DMS153 (cell line): ENCODE measurements around the gene PYROXD2.
"Not testable (repeated sequence)": the region's sequence is repeated elsewhere in the genome, so short reads cannot be mapped to it uniquely, and the experiment has no call there.

Experiments used
- DNase-seq: peaks from one replicate; lab custom pipeline; 2025; lab: John Stamatoyannopoulos, UW

PYROXD2 gene

GRCh38 chr10:98390406-98390805 is 24.6 kb downstream of the PYROXD2 start:
- DNase-seq = no peak

DNA sequence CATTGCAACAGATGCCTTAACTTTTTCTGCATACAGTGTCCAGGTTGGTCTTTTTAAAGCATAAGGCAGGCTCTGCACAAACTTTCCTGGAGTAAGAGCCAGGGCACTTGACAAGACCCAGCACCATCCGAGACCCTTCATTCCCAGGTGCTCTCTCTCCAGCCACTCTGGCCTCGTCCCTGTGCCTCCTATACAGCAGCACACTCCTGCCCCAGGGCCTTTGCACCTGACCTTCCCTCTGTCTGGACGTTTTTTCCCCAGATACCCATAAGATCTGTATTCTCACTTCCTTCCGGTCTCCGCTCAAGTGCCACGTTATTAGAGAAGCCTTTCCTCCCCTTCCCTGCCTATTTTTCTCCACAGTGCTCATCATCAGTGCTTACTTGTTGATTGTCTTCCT is 25.6 kb downstream of the PYROXD2 start:
- DNase-seq = no peak

- DNase-seq = no peak
Measured at GRCh38 chr10:98388101-98388655, 26.8 kb downstream of the PYROXD2 start.

DNA sequence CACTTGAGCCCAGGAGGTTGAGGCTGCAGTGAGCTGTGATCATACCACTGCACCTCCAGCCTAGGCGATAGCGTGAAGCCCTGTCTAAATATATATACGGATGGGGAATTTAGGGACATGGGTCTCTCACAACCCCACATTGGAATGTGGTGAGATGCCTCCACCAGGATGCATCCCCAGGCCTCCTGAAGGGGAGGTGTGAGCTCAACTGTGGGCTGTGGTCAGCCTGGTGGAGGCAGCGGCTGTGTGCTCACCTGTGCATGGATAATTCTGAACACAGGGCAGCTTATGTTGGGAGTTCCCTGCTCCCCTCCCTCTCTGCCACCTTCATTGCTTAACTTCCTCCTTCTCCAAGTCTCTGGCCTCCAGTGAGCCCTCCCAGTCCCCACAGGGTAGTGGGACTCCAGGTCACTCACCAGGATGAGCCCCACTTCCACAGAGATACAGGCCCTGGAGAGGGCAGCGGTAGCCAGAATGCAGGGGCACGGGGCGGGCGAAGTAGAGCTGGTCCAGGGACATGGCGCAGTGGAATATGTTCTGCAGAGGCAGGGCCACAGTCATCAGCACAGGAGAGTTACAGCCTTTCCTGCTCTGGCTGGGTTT is 30.4 kb downstream of the PYROXD2 start:
- DNase-seq = no peak

DNA sequence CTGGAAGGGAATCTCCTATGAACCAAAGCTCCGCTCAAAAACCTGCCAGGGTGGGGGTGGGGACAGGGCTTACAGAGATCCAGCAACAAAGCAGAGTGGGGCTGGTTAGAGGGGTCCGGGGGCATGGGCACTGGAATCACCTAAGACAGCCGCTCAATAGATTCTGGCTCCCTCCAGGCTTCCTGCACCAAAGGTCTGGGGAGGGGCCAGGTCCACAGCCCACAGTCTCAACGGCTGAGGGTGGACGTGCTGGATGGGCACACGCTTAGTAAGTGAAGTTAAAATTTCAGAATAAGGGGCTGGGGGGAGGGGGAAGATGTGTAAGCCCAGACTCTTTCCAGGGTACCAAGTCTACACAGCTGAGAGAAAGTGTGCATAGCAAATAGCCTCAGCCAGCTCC is 31.1 kb downstream of the PYROXD2 start:
- DNase-seq = no peak

GRCh38 chr10:98383134-98383667 is 31.8 kb downstream of the PYROXD2 start:
- not testable (repeated sequence) for DNase-seq

DNA sequence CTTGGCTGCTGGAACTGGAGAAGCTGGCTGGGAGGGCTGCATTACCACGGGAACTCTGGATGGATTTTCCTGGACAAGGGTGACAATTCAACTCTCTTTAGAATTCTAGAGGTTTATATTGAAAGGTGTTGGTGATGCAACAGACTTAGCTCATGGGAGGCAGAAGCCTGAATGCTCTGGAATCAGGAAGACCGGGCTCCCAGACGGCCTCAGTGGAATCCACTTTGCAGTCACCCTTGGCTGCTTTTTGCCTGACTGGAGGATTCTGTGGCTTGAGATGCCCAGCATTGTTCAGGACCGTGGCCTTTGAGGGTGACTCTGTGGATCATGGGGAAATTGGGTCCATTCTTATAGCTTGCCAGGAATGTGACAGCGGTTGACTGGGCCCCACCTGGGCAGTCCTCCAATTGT is 32.3 kb downstream of the PYROXD2 start:
- DNase-seq = no peak

- no peak for DNase-seq
Measured at GRCh38 chr10:98380493-98381339, 34.3 kb downstream of the PYROXD2 start.

DNA sequence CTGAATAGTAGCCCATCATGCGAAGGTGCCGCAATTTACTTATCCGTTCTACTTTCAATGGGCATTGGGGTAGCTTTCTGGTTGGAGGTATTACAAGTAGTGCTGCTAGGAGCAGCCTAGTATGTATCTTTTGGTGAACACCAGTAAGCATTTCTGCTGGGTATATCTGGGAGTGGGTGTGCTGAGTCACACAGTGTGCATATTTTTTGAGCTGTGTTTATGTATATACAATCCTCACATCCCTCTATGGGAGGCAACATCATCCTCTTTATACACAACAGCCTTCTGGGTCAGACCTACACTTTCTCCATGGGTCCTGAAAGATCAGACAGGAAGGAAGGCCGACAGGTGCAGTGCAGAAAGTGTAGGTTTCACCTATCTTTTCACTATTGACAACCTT is 36.3 kb downstream of the PYROXD2 start:
- DNase-seq = no peak

GRCh38 chr10:98377536-98377935 is 37.4 kb downstream of the PYROXD2 start:
- DNase-seq = no peak

DNA sequence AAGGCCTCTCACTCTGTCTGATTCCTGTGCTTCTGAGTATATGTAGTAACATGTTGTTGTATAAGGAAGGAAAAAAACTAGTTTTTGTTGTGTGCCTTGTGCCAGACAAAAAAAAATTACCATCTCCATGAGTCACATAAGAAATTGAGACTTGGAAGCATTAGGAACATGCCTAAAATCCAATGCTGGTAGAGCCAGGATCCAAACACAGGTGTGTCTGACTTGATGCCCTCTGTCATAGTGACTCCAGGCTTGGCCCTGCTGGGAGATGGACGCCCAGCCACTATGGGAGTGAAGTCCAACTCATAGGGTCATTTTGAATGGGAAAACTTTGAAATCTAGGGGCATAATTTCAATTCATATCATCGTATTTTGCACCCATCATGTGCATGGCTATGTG is 38.0 kb downstream of the PYROXD2 start:
- no peak for DNase-seq

DNA sequence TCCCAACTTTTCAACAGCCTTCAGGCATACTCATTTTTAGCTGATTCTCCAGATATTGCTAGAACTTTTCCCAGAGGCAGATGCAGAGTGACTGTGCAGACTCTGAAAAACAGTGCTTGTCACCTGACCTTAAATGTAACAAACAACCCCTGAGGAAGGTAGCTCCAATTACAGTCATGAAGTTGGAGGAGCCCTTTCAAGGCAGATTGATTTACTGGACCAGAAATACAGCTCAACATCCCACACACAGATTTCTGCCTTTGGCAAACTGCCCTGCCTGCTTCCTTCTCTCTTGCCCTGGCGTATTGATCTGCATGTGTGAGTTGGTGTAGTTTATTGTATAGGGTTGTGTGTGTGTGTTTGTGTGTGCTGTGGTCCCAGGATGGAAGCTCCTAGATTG is 38.5 kb downstream of the PYROXD2 start:
- peak; percentile 93 for DNase-seq

- peak; percentile 83 for DNase-seq
Measured at GRCh38 chr10:98374217-98374985, 40.6 kb downstream of the PYROXD2 start.

- no peak for DNase-seq
Measured at GRCh38 chr10:98373260-98374040, 41.5 kb downstream of the PYROXD2 start.

DNA sequence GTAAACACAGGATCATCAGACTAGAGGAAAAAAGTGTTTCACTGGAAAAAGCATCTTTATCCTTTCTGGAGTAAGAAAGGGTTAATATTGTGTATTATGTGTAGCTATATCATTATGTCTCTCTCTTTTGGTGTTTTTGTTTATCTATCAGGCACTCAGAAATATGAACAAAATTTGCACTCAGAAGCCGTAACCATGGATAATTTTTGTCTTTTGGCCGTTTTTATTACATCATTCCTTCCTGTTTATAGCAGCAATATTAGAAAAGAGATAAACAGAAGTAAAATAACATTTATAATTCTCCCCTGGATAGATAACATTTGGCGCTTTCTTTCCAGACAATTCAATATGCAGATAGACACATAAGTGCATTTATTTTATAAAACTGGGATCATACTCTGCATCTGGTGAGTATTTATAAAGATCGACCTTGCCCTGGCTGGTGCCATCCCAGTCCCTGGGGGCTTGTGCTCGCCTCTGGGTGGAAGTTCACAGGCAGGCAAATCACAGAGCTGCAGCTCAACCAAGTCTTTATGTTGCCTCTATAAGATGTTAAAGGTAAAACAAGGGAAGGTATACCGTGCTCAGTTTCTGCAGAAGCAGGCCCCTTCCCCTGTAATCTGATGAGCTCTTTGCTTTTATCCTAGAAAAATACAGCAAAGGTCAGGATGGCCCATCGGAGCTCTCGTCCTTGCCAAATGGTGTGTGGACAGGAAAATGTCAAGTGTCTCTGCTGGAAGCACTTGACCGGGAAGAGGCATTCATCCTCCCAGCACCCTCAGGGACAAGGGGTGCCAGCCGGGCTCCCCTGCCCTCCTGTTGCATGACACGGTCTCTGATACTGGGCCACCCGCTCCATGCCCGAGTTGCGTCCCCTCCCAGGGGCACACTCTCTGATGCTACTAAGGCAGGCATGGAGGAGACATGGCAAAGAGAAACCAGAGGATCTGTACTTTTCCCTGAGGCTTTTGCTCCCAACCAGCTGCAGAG is 43.9 kb downstream of the PYROXD2 start:
- DNase-seq = peak; percentile 19

- DNase-seq = no peak
Measured at GRCh38 chr10:98369801-98370200, 45.2 kb downstream of the PYROXD2 start.

DNA sequence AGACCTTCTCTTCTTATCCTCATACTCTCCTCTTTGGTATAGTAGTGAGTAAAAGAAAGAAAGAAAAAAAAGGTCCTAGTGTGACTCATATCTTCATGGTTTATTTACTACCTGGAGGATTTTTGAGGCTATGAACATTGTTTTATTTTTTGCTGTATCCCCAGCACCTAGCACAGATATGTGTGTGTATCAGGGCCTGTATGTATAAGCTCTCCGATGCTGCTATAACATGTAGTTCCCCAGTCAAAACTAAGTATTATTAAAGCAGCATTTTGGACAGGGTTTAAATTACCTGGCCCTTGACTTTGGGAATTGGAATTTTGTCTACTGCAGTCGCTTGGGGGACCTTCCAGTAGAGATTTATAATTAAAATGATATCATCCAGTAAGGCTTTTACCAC is 46.3 kb downstream of the PYROXD2 start:
- no peak for DNase-seq

- DNase-seq = no peak
Measured at GRCh38 chr10:98367604-98368451, 47.2 kb downstream of the PYROXD2 start.

- no peak for DNase-seq
Measured at GRCh38 chr10:98366062-98366530, 48.9 kb downstream of the PYROXD2 start.
